SK-N-SH (cell line): Measurements from ENCODE around the gene NKAP. TPM values are rescaled to one million over a fixed set of nuclear protein-coding genes. Genes with fewer than 3 reads are reported as not detected.

Experiments
- CTCF ChIA-PET: fragments of 300-600, 350-600 bp; formaldehyde crosslinking; extraction: SDS; loops from one replicate; lab custom pipeline; 2021; lab: Yijun Ruan, JAX
- POLR2A ChIA-PET: fragments of 350-600 bp; sonication (Branson Sonifier 250); formaldehyde crosslinking; extraction: SDS; loops from one replicate; lab custom pipeline; 2020; ENCODE audit warnings: antibody characterized with exemption, inconsistent platforms; lab: Yijun Ruan, JAX
- DNase-seq: peaks from one replicate; pipeline ENCODE4 v3.0.0; 2012
- H2AFZ ChIP-seq: fragments of 200-600 bp; sonication (generic); 2 replicates; pipeline ENCODE4 v1.8.1; 2016; ENCODE audit warnings: antibody characterized with exemption, mild to moderate bottlenecking, low read depth
- H3F3A ChIP-seq: fragments of 200-600 bp; sonication (generic); replicated peaks from 2 replicates; pipeline ENCODE3; 2016; ENCODE audit warnings: antibody characterized with exemption, mild to moderate bottlenecking; ENCODE audit not compliant: insufficient read depth
- H3K27ac ChIP-seq, 2 experiments: fragments of 200-500 bp in 1 of 2; fragments of 200-600 bp in 1 of 2; sonication (Bioruptor generic) in 1 of 2; sonication (generic), shearing (Covaris generic) in 1 of 2; 2 replicates each; pipeline versions ENCODE4 v1.5.1 to v1.6.1; 2014 to 2016; ENCODE audit warnings: low read depth in 2 of 2, inconsistent platforms in 1 of 2, low read length in 1 of 2, mild to moderate bottlenecking in 1 of 2, mixed read lengths in 1 of 2
- H3K27me3 ChIP-seq: fragments of 200-600 bp; sonication (generic), shearing (Covaris generic); 2 replicates; pipeline ENCODE4 v1.6.1; 2016; ENCODE audit warnings: mixed run types; ENCODE audit not compliant: insufficient read depth
- H3K36me3 ChIP-seq, 2 experiments: fragments of 200-500 bp in 1 of 2; fragments of 200-600 bp in 1 of 2; sonication (Bioruptor generic) in 1 of 2; sonication (generic) in 1 of 2; replicated peaks in 1 of 2; 2 replicates each; pipeline versions ENCODE3 to v1.5.1; 2014 to 2016; ENCODE audit warnings: low read length in 1 of 2, mild to moderate bottlenecking in 1 of 2; ENCODE audit not compliant: insufficient read depth in 2 of 2, control insufficient read depth in 1 of 2
- H3K4me1 ChIP-seq, 2 experiments: fragments of 200-500 bp in 1 of 2; fragments of 200-600 bp in 1 of 2; sonication (Bioruptor generic) in 1 of 2; sonication (generic), shearing (Covaris generic) in 1 of 2; 2 replicates each; pipeline versions ENCODE4 v1.5.1 to v1.6.1; 2014 to 2016; ENCODE audit warnings: low read depth in 1 of 2, low read length in 1 of 2, mixed run types in 1 of 2; ENCODE audit not compliant: insufficient read depth in 2 of 2, control insufficient read depth in 1 of 2
- H3K4me2 ChIP-seq: fragments of 200-600 bp; sonication (generic), shearing (Covaris generic); 2 replicates; pipeline ENCODE4 v1.6.1; 2017; ENCODE audit warnings: mixed run types
- H3K4me3 ChIP-seq, 2 experiments: fragments of 200-500 bp in 1 of 2; fragments of 200-600 bp in 1 of 2; sonication (Bioruptor generic) in 1 of 2; sonication (generic), shearing (Covaris generic) in 1 of 2; 2 replicates each; pipeline versions ENCODE4 v1.5.1 to v1.8.1; 2014 to 2016; ENCODE audit warnings: low read depth in 2 of 2, inconsistent platforms in 1 of 2, low read length in 1 of 2, mild to moderate bottlenecking in 1 of 2, mixed read lengths in 1 of 2, moderate library complexity in 1 of 2
- H3K79me2 ChIP-seq: fragments of 200-600 bp; sonication (generic); 2 replicates; pipeline ENCODE4 v1.8.1; 2017; ENCODE audit warnings: mild to moderate bottlenecking; ENCODE audit not compliant: insufficient read depth
- H3K9ac ChIP-seq: fragments of 200-600 bp; sonication (generic); 2 replicates; pipeline ENCODE4 v1.6.1; 2017; ENCODE audit warnings: mixed run types
- H3K9me2 ChIP-seq: fragments of 200-600 bp; sonication (generic); 2 replicates; pipeline ENCODE4 v1.6.1; 2017; ENCODE audit warnings: mixed run types
- H3K9me3 ChIP-seq: fragments of 200-600 bp; sonication (generic); 2 replicates; pipeline ENCODE4 v1.6.1; 2017; ENCODE audit warnings: mixed run types, mild to moderate bottlenecking, moderate library complexity
- H4K20me1 ChIP-seq: fragments of 200-600 bp; sonication (generic); 2 replicates; pipeline ENCODE4 v1.6.1; 2017; ENCODE audit warnings: mild to moderate bottlenecking, mixed run types; ENCODE audit not compliant: insufficient read depth
- EP300 ChIP-seq, 2 experiments: IDR thresholded peaks; 2 replicates each; pipeline versions ENCODE4 v1.4.0 to v1.6.1; 2012; ENCODE audit warnings: borderline replicate concordance in 1 of 2, low read depth in 1 of 2, low read length in 1 of 2
- EZH2phosphoT487 ChIP-seq: fragments of 200-600 bp; sonication (generic); IDR thresholded peaks from 2 replicates; pipeline ENCODE4 v1.6.1; 2017; ENCODE audit warnings: low read depth, mixed run types, mild to moderate bottlenecking, antibody characterized with exemption, moderate library complexity, borderline replicate concordance
- FOXM1 ChIP-seq: IDR thresholded peaks from 2 replicates; pipeline ENCODE4 v1.4.0; 2012; ENCODE audit warnings: low read depth, mild to moderate bottlenecking
- GABPA ChIP-seq: IDR thresholded peaks from 2 replicates; pipeline ENCODE4 v1.4.0; 2012; ENCODE audit warnings: low read depth, mild to moderate bottlenecking
- JUND ChIP-seq: IDR thresholded peaks from 2 replicates; pipeline ENCODE4 v1.4.0; 2012
- NFIC ChIP-seq: IDR thresholded peaks from 2 replicates; pipeline ENCODE4 v1.4.0; 2012; ENCODE audit warnings: borderline replicate concordance
- NRF1 ChIP-seq: IDR thresholded peaks from 2 replicates; pipeline ENCODE4 v1.6.1; 2012; ENCODE audit warnings: low read depth, mild to moderate bottlenecking, low read length
- RAD21 ChIP-seq: IDR thresholded peaks from 2 replicates; pipeline ENCODE4 v1.6.1; 2012; ENCODE audit warnings: mild to moderate bottlenecking, low read length
- SIN3A ChIP-seq: IDR thresholded peaks from 2 replicates; pipeline ENCODE4 v1.6.1; 2012; ENCODE audit warnings: low read depth, mild to moderate bottlenecking, low read length, moderate library complexity, borderline replicate concordance
- WGBS: methylation state at CpG from one replicate; pipeline ENCODE4 v1.1.6; 2017; ENCODE audit warnings: low lambda C conversion rate; 5-methylcytosine and 5-hydroxymethylcytosine counted together
- polyA plus RNA-seq, 3 experiments: library from polyadenylated mRNA; depleted of rRNA; stranded (reverse); fragments of >200 nt; gene quantifications; 2 replicates each; pipeline ENCODE4 v1.2.3, GENCODE V29; 2012
- TF ChIP-seq, protein P1 (sequence below): IDR thresholded peaks from 2 replicates; pipeline ENCODE4; 2012
- TF ChIP-seq, protein P2 (sequence below): IDR thresholded peaks from 2 replicates; pipeline ENCODE4 v1.4.0; 2012; ENCODE audit warnings: low read depth, borderline replicate concordance
- TF ChIP-seq, protein P3 (sequence below): IDR thresholded peaks from 2 replicates; pipeline ENCODE4 v1.4.0; 2012; ENCODE audit warnings: low read depth, borderline replicate concordance
- TF ChIP-seq, protein P4 (sequence below): IDR thresholded peaks from 2 replicates; pipeline ENCODE4 v1.6.1; 2012; ENCODE audit warnings: mild to moderate bottlenecking, low read depth, low read length, moderate library complexity
- TF ChIP-seq, protein P5 (sequence below): fragments of 150-350 bp; IDR thresholded peaks from 2 replicates; pipeline ENCODE4 v1.6.1; 2016; ENCODE audit warnings: mild to moderate bottlenecking, low read depth, low read length

Gene NKAP
- polyA plus RNA-seq, 1 of the 3 experiments (the other 2 are of a cell fraction): 4.2 TPM

DNA sequence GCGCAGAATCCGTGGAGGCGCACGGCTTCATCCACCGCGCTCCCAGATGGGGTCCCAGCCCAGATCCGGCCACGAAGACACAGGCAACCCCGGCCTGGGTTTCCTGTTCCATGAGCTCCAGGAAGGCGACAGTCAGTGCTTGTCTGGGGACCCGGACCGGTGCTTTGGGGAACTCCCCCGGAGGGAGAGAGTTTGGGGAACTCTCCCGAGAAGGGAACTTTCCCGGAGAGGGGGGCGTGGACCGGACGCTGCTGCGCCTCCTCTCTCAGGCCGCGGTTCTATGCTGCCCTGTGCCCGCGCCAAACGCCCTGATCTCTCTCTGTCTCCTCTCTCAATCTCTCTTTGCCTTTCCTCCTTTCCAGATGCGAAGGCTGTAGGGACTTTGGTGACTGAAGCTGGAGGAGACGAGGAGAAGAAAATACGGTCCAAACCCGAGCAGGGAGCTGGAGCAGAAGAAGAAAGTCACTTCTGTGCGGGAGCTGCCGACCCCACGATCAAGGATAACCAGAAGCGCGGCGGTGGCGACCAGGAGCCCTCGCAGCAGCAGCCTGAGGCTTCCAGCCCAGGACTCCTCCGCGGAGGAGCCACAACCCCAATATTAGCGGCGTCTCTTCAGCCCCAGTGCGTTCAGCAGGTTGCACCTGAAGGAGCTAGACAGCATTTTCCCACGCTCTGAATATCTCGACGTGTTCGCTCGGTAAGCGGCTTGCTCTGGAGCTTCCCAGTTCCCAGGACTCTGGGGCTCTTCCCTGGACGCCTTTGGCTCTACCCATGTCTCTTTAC is 47.6 kb upstream of the NKAP start (continued):
- TF ChIP-seq GABPA (no peak), NFIC (no peak), NRF1 (no peak), RAD21 (no peak), EZH2phosphoT487 (no peak), JUND (no peak), EP300 (IDR thresholded peaks at IDR 0.05; ENCODE audit: borderline replicate concordance in 1 of 2, low read depth in 1 of 2, low read length in 1 of 2) (no peak)
- TF ChIP-seq, protein P1, sequence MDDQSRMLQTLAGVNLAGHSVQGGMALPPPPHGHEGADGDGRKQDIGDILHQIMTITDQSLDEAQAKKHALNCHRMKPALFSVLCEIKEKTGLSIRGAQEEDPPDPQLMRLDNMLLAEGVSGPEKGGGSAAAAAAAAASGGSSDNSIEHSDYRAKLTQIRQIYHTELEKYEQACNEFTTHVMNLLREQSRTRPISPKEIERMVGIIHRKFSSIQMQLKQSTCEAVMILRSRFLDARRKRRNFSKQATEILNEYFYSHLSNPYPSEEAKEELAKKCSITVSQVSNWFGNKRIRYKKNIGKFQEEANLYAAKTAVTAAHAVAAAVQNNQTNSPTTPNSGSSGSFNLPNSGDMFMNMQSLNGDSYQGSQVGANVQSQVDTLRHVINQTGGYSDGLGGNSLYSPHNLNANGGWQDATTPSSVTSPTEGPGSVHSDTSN: no peak
- TF ChIP-seq, protein P2, sequence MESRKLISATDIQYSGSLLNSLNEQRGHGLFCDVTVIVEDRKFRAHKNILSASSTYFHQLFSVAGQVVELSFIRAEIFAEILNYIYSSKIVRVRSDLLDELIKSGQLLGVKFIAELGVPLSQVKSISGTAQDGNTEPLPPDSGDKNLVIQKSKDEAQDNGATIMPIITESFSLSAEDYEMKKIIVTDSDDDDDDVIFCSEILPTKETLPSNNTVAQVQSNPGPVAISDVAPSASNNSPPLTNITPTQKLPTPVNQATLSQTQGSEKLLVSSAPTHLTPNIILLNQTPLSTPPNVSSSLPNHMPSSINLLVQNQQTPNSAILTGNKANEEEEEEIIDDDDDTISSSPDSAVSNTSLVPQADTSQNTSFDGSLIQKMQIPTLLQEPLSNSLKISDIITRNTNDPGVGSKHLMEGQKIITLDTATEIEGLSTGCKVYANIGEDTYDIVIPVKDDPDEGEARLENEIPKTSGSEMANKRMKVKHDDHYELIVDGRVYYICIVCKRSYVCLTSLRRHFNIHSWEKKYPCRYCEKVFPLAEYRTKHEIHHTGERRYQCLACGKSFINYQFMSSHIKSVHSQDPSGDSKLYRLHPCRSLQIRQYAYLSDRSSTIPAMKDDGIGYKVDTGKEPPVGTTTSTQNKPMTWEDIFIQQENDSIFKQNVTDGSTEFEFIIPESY: no peak
- TF ChIP-seq, protein P3, sequence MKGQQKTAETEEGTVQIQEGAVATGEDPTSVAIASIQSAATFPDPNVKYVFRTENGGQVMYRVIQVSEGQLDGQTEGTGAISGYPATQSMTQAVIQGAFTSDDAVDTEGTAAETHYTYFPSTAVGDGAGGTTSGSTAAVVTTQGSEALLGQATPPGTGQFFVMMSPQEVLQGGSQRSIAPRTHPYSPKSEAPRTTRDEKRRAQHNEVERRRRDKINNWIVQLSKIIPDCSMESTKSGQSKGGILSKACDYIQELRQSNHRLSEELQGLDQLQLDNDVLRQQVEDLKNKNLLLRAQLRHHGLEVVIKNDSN: no peak

DNA sequence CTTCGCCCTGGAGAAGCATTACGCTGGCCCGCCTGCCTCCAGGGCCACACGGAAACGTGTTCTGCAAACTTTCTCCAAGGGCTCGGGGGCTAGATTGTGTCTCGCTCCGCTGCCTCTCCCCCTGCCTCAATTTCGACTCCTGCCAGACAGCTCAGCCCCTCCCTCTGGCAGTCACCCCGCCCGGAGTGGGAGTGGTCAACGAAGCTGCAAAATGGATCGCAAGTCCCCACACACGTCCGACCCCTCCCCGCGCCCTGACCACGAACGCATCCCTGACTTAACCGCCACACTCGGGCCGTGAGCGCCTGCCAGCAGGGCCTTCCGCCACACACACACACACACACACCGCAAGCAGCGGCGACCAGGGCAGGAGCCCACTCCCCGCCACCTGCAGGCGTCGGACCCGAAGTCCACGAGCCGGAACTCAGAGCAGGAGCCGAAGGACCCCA is 47.0 kb upstream of the NKAP start:
- Histone ChIP-seq H3K79me2 (no peaks in the 10 kb centered on the region), H3K27ac (no peak overlapping the region), H3K4me1 (no peaks in the 10 kb centered on the region; a peak in 1 of 4 replicates), H3K9me3 (no peaks in the 10 kb centered on the region), H3K4me2 (peak overlapping the region; percentile 19; the same call in 1 of the 2 replicates), H3K9me2 (no peaks in the 10 kb centered on the region), H3K27me3 (peaks cover 81% of the 10 kb centered on the region)
- TF ChIP-seq SIN3A: no peak
- TF ChIP-seq FOXM1: no peak
- no peak for TF ChIP-seq EZH2phosphoT487
- TF ChIP-seq, protein P4, sequence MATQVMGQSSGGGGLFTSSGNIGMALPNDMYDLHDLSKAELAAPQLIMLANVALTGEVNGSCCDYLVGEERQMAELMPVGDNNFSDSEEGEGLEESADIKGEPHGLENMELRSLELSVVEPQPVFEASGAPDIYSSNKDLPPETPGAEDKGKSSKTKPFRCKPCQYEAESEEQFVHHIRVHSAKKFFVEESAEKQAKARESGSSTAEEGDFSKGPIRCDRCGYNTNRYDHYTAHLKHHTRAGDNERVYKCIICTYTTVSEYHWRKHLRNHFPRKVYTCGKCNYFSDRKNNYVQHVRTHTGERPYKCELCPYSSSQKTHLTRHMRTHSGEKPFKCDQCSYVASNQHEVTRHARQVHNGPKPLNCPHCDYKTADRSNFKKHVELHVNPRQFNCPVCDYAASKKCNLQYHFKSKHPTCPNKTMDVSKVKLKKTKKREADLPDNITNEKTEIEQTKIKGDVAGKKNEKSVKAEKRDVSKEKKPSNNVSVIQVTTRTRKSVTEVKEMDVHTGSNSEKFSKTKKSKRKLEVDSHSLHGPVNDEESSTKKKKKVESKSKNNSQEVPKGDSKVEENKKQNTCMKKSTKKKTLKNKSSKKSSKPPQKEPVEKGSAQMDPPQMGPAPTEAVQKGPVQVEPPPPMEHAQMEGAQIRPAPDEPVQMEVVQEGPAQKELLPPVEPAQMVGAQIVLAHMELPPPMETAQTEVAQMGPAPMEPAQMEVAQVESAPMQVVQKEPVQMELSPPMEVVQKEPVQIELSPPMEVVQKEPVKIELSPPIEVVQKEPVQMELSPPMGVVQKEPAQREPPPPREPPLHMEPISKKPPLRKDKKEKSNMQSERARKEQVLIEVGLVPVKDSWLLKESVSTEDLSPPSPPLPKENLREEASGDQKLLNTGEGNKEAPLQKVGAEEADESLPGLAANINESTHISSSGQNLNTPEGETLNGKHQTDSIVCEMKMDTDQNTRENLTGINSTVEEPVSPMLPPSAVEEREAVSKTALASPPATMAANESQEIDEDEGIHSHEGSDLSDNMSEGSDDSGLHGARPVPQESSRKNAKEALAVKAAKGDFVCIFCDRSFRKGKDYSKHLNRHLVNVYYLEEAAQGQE: no peak
- TF ChIP-seq, protein P5, sequence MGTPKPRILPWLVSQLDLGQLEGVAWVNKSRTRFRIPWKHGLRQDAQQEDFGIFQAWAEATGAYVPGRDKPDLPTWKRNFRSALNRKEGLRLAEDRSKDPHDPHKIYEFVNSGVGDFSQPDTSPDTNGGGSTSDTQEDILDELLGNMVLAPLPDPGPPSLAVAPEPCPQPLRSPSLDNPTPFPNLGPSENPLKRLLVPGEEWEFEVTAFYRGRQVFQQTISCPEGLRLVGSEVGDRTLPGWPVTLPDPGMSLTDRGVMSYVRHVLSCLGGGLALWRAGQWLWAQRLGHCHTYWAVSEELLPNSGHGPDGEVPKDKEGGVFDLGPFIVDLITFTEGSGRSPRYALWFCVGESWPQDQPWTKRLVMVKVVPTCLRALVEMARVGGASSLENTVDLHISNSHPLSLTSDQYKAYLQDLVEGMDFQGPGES: no peak
- no peak for TF ChIP-seq JUND
- TF ChIP-seq, all 33 proteins: peak for 0
- Histone ChIP-seq H3K9ac (no peak overlapping the region), H3K36me3 (no peaks in the 10 kb centered on the region), H3F3A (no peaks in the 10 kb centered on the region), H3K4me3 (no peak overlapping the region; a peak in 1 of 4 replicates), H4K20me1 (no peaks in the 10 kb centered on the region), H2AFZ (no peak overlapping the region)
- POLR2A ChIA-PET: no interaction called here
- CTCF ChIA-PET: interaction anchor here (0.6 to 4.4 kb wide), 3 partner anchors 10 to 15 kb away, joined by 3 to 29 read pairs (median 3); no protein-coding TSS in a partner anchor
- no peak for DNase-seq
- 15% methylated on average over 15 of the region's 34 CpGs for WGBS
